Stimulated activated CD4-positive, alpha-beta T cell treated with anti-CD3 and anti-CD28 coated beads, Interleukin-4, amount 100 ng/mL, for 48 hours (primary cell): Measurements from ENCODE around the gene IL17REL.

Experiments used
- DNase-seq, 2 donors: peaks; one replicate each; pipeline ENCODE4 v3.0.0-alpha.2; 2020; ENCODE audit warnings: low read depth in 2 of 2

IL17REL gene

DNA sequence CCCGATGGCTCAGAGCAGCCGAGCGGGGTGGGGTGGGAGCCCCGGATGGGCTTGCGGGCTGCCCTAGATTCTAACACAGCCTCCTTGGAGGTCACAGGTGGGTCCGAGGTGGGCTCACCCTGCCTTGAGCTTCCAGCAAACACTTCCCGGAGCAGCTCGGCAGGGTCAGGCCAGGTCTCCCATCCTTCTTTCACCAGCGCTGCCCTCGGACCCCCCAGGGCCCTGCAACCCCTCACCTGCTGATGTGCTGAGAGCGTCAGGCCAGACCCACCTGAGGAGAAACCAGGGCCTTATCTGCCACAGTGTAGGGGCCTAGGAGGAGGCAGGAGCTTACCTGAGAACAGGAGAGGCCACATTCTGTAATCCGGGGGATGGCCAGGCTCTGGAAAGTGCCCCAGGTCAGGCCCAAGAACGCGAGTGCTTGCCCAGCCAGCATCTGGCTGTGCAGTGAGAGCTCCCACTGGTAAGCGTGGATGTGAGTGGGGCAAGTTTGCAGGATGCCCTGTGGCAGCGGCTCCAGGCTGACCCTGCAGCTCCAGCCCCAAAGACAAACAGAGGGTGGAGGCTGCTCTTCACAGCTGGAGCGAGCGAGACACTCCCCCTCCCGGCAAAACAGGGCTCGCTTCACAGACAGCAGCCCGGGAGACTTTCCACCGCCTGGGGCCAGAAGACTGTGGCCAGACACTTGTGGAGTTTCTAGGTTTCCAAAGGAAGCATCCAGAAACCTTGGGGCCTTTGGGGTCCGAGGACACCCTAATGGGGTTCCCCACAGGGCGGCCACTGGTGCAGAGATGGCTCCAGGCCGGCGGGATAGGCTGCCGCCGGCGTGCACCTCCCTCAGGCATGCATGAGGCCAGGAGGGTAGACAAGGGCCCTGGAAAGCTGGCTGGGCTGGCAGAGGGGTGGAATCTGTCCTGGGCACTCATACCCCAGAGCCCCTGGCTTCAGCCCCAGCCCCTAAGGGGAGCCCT, at the start of gene IL17REL:
Gene IL17REL, minus strand, starts transcription at position 555 of the 971 bp plus-strand sequence. Its CDS starts 119 bp downstream, at position 436.
- no peak for DNase-seq

- DNase-seq: no peak
Observed at GRCh38 chr22:50061824-50062355, 49.3 kb upstream of the IL17REL start.

- DNase-seq: no peak
Observed at GRCh38 chr22:50061141-50061823, 48.7 kb upstream of the IL17REL start.

- DNase-seq: no peak
Observed at GRCh38 chr22:50060441-50061140, 48.0 kb upstream of the IL17REL start.

- no peak for DNase-seq
Observed at GRCh38 chr22:50059881-50060262, 47.3 kb upstream of the IL17REL start.

GRCh38 chr22:50058906-50059880, 46.6 kb upstream of the IL17REL start:
- DNase-seq: no peak

GRCh38 chr22:50058061-50058905, 45.7 kb upstream of the IL17REL start, which contains the start of gene TTLL8:
TTLL8 (minus strand) TSS chr22:50058298.
- no peak for DNase-seq

- no peak for DNase-seq
Observed at GRCh38 chr22:50057278-50058060, 44.9 kb upstream of the IL17REL start.

- DNase-seq: no peak
Observed at GRCh38 chr22:50056214-50056972, 43.8 kb upstream of the IL17REL start.

DNA sequence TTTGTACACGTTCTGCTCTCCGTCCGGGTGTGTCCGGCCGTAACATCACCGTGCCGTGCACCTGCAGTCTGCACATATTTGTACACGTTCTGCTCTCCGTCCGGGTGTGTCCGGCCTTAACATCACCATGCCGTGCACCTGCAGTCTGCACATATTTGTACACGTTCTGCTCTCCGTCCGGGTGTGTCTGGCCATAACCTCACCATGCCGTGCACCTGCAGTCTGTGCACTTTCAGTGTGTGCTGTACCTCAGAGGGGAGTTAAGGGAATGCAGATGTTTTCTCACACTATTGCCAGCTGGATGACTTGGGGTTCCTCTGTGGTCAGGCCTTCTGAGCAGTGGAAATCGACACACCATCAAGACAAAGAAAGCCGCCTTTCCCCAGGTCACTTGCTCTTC, 41.3 kb upstream of the IL17REL start:
- DNase-seq: no peak

DNA sequence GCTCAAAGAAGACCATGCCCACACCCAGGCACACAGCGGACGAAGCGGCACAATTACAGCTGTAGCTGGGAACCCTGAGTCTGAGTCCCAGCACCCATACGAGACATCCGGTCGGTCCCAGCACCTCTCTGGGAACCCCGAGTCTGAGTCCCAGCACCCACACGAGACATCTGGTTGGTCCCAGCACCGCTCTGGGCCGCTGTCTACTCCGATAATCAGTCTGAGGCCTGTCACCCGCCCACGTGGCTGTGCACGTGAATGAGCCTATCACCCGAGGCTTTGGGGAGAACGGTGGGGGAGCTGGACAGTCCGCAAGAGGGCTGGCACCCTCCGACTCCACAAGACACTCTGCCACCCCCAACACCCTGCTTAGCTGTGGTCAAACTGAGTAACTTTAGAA, 39.4 kb upstream of the IL17REL start:
- DNase-seq: no peak

DNA sequence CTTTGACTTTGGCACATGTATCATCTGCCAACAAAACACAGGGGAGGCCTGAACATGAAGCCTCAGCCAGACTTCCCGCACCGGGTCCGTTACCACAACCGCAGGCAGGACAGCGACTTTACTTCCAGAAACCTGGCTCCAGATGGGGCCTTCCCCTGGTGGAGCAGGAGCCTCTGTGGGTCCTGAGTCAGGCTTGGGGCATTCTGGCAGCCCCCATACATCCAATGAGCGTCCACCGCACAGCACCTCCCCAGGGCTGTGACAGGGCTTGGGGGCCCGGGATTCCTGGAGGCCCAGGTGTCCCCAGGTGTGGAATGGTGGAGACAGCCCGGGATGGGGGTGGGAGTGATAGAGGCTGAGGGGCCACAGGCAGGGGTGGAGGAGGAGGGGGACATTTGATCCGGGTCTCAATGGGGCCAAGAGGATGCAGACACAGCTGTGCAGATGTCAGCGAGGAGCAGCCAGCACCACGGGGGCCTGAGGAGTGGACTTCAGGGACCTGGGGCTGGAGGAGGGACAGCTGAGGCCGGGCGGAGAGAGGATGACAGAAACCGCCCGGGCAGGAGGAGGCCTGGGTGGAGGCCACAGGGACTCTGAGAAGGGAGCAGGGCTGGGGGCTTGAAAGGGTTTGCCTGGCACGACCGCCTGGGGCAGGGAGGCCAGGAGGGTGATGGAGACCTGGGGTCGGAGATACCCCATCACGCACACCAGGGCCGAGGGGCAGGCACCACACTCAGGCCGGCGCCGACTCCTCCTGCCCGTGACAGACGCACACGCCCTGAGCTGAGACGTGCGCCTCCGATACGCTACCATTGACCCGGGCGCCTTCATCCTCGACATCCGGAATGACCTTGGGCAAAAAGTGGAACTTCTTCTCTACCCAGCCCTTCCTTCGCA, 37.0 kb upstream of the IL17REL start:
- DNase-seq: no peak

DNA sequence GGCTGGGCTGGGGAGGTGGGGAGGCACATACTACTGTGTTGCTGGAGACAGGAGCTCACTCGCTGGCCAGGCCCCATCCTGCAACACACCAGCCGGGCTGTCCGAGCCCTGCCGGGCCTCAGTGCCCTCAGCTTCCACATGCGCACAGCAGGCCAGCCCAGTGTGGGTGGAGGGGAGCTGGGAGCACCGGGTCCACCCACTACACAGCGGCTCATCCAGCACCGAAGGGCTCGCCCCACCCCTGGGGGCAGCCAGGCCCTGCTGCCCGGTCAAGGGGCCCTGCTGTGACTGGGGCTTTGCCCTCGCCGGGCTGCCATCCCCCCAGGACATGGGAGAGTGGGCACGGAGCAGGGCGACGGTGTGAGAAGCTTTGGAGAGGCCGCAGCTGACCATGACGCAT, 36.3 kb upstream of the IL17REL start:
- no peak for DNase-seq

- no peak for DNase-seq
Observed at GRCh38 chr22:50048061-50048765, 35.6 kb upstream of the IL17REL start.

- no peak for DNase-seq
Observed at GRCh38 chr22:50047346-50047745, 34.8 kb upstream of the IL17REL start.

DNA sequence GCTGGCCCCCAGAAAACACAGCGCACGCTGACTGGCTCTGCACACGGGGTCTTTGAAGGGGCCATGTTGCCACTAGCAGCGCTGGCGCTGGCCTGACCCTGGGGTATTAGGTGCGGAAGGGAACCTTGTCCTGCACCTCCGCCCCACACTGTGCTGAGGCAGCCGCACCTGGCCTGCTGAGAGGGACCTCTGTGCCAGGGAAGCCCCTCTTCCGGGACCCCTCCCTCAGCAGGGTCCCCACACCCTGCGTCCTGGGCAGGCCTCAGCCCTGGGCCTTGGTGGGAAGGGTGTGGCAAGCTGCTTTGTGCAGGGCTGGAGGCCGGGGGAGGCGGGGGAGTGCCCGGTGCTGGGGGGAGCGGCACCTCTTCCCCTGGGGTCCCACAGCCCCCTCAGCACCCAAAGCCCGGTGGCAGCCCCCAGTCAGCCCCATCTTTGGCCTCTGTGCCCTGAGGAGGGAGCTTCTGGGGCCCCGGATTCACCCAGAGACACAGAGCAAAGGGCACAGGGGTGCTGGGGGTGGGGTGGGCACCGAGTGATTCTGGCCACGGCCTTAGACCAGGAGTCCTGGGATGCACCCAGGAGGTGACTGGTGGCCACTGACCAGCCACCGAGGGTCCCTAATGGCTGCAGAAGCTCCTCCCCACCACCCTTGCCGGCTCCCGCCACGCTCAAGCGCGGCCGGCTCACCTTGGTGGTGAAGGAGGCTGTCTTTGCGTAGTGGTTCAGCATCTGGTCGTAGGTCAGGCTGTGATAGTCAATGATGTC, 34.1 kb upstream of the IL17REL start:
- no peak for DNase-seq
